Cardiac muscle cell (in vitro differentiated cells and primary cell): ENCODE results near the gene TMEM116. TPM values are rescaled to one million over a fixed set of nuclear protein-coding genes. Genes with fewer than 3 reads are reported as not detected.

Experiments used
- DNase-seq, 2 donors: peaks; one replicate each; pipeline versions ENCODE4 v3.0.0 to v3.0.0-alpha.2; 2010 to 2017; ENCODE audit warnings: low read depth in 1 of 2, low spot score in 1 of 2
- H3K27ac ChIP-seq: fragments of 200-600 bp; sonication (generic); 2 replicates; pipeline ENCODE4 v1.5.1; 2016
- H3K27me3 ChIP-seq: fragments of 200-600 bp; sonication (generic); 2 replicates; pipeline ENCODE4 v1.6.0; 2016; ENCODE audit warnings: control low read depth
- H3K36me3 ChIP-seq: fragments of 200-600 bp; sonication (generic); 2 replicates; pipeline ENCODE4 v1.5.1; 2016; ENCODE audit warnings: control low read depth
- H3K4me1 ChIP-seq: fragments of 200-600 bp; sonication (generic); 2 replicates; pipeline ENCODE4 v1.8.1; 2017; ENCODE audit warnings: low read depth, mild to moderate bottlenecking, mixed run types
- H3K4me3 ChIP-seq: fragments of 200-600 bp; sonication (generic); 2 replicates; pipeline ENCODE4 v1.5.1; 2016; ENCODE audit warnings: mild to moderate bottlenecking
- H3K9me3 ChIP-seq: fragments of 200-600 bp; sonication (generic); 2 replicates; pipeline ENCODE4 v1.5.1; 2017; ENCODE audit warnings: low read depth, mild to moderate bottlenecking, control low read depth
- CTCF ChIP-seq: IDR thresholded peaks from 2 replicates; pipeline ENCODE4 v1.5.1; 2012; ENCODE audit warnings: low read depth, mild to moderate bottlenecking, low read length
- polyA plus RNA-seq: library from polyadenylated mRNA; unstranded; fragments of >200 nt; fragmentation: Nextera tagmentation; extraction: Ambion mirVana; gene quantifications from 2 replicates; pipeline ENCODE4 v1.2.1, GENCODE V29; 2016
- total RNA-seq: library from RNA; depleted of rRNA; stranded (reverse); fragments of >200 nt; gene quantifications from 2 replicates; pipeline ENCODE4 v1.2.3, GENCODE V29; 2016

Gene TMEM116
- total and polyA plus RNA-seq, 2 experiments from 2014 or later, result 12.9 to 30.4 TPM

DNA sequence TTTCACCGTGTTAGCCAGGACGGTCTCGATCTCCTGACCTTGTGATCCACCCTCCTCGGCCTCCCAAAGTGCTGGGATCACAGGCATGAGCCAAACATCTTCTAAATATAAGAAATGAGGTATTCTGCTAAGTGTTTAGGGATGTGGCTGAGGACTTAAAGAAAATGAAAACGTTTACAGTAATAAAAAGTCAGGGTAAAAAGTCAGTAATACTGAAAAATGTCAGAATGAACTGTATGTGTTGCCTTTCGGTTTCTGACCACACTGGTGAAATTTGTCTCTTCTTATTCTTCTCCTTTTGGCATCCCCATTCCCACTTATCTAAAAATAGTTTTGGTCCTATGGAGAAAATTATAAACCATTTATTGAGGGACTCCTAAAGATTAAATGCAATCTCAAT, 20.5 kb downstream of the TMEM116 start:
- H3K27ac ChIP-seq, result no peak overlapping the region

DNA sequence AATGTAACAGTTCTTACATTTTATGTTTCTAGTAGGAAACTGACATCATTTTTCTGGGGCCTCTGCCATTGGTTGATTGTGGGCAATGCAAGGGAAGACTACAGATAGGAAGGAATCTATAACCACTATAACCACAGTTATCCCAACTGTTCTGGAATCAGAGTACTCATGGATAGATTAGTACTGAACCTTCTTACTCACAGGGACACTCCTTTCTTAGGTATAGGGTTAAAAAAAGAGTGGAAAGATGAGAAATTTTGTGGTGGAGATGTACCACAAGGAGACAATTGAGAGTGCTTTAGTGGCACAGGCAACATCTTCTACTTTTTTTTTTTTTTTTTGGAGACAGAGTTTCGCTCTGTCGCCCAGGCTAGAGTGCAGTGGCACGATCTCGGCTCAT, 21.0 kb downstream of the TMEM116 start:
- Histone ChIP-seq H3K36me3 (peaks cover 4% of the 10 kb centered on the region), H3K27me3 (no peaks in the 10 kb centered on the region), H3K27ac (no peak overlapping the region), H3K4me1 (peaks cover 12% of the 10 kb centered on the region), H3K9me3 (no peaks in the 10 kb centered on the region), H3K4me3 (no peak overlapping the region)
- no peak for TF ChIP-seq CTCF
- peak in 1 of 2 donors; percentile 40 for DNase-seq

More for the DNA sequence above, 20.5 kb downstream of the TMEM116 start:
- no peaks in the 10 kb centered on the region for H3K9me3 ChIP-seq
- no peaks in the 10 kb centered on the region for H3K27me3 ChIP-seq
- no peak for TF ChIP-seq CTCF
- DNase-seq, result no peak
- no peak overlapping the region for H3K4me3 ChIP-seq
- peaks cover 4% of the 10 kb centered on the region for H3K36me3 ChIP-seq
- H3K4me1 ChIP-seq, result peaks cover 12% of the 10 kb centered on the region

DNA sequence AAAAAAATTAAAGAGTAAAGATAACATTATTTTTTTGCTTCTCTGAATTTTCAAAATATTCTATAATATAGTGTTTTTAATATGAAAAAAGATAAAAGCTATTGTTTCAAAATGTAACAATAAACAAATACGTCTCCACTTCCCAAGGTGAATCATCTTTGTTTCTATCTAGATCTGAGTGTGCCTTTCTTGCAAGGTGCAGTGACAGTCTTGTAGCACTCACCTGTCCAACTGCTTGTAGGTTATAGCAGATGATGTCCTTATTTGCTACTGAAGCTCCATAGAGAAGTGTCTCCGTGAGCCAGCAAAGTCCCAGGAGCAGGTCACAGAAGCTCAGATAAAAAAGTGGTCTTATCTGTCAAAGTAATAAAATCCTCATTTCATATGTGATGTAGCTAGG, 21.4 kb downstream of the TMEM116 start:
- TF ChIP-seq CTCF, result no peak
- Histone ChIP-seq H3K9me3 (no peaks in the 10 kb centered on the region), H3K27ac (no peak overlapping the region), H3K27me3 (no peaks in the 10 kb centered on the region), H3K4me3 (no peak overlapping the region), H3K36me3 (peaks cover 4% of the 10 kb centered on the region), H3K4me1 (peaks cover 12% of the 10 kb centered on the region)
- no peak for DNase-seq

GRCh38 chr12:111984820-111985219, 28.1 kb downstream of the TMEM116 start:
- no peak for DNase-seq
- Histone ChIP-seq H3K27me3 (no peaks in the 10 kb centered on the region), H3K36me3 (no peaks in the 10 kb centered on the region), H3K4me1 (peaks cover 7% of the 10 kb centered on the region), H3K27ac (no peak overlapping the region), H3K9me3 (no peaks in the 10 kb centered on the region), H3K4me3 (no peak overlapping the region)
- no peak for TF ChIP-seq CTCF

GRCh38 chr12:111981987-111982386, 31.0 kb downstream of the TMEM116 start:
- Histone ChIP-seq H3K4me3 (no peak overlapping the region), H3K9me3 (no peaks in the 10 kb centered on the region), H3K4me1 (no peaks in the 10 kb centered on the region), H3K27me3 (no peaks in the 10 kb centered on the region), H3K27ac (no peak overlapping the region), H3K36me3 (no peaks in the 10 kb centered on the region)
- peak in 1 of 2 donors; percentile 6 for DNase-seq
- TF ChIP-seq CTCF, result no peak

DNA sequence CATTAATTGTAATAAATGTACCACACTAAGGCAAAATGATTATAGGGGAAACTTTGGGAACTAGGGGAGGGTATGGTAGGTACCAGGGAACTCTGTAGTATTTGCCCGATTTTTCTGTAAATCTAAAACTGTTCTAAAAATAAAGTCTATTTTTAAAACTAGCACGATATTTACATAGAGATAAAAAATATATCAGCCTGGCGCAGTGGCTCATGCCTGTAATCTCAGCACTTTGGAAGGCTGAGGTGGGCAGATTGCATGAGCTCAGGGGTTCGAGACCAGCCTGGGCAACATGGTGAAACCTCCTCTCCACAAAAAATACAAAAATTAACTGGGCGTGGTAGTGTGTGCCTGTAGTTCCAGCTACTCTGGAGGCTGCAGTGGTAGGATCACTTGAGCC, 32.4 kb downstream of the TMEM116 start:
- H3K4me3 ChIP-seq, result no peak overlapping the region
- no peak for TF ChIP-seq CTCF
- H3K4me1 ChIP-seq, result peaks cover 2% of the 10 kb centered on the region
- no peaks in the 10 kb centered on the region for H3K27me3 ChIP-seq
- no peak overlapping the region for H3K27ac ChIP-seq
- no peaks in the 10 kb centered on the region for H3K9me3 ChIP-seq
- no peaks in the 10 kb centered on the region for H3K36me3 ChIP-seq
- no peak for DNase-seq
